NCI-H748 (cell line): Measurements from ENCODE around the gene DOCK2.

Experiments used
- DNase-seq: peaks from one replicate; lab custom pipeline; 2025; ENCODE audit not compliant: unreplicated experiment; lab: John Stamatoyannopoulos, UW

The DOCK2 gene

DNA sequence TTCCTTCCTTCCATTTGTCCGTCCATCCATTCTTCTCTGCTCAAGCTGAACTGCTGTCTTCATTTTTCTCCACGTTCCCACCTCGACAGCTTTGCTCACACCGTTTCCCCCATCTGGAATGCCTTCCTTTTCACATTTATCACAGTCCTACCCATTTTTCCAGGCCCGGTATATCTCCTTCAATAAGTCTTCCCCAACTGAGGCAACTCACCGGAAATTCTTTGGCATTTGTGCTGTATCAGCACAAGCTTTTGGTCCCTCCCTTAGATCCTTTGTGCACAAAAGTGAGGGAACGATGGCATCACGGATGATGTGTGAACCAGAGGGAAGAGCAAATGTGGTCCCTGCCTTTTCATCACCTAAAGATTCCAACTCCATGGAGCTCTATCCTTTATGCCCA lies 388.8 kb downstream of the DOCK2 start:
- DNase-seq: no peak

DNA sequence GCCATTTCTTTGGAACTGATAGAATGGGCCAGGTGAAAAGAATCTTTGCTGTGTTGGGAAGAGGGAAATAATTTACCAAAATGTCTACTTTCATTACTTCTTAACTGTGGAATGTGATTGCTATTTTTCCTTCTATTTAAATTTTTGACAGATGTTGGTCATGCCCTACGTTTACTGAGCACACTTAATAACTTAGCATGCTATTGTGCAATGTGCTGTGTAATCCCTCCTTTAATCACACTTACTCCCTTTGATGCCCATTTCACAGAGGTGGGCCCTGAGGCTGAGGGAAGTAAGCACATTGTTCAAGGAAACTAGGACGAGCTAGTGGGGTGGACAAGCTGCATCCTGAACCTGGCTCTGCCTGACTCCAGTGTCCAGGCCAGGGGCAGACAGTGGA lies 391.0 kb downstream of the DOCK2 start:
- DNase-seq: no peak

DNA sequence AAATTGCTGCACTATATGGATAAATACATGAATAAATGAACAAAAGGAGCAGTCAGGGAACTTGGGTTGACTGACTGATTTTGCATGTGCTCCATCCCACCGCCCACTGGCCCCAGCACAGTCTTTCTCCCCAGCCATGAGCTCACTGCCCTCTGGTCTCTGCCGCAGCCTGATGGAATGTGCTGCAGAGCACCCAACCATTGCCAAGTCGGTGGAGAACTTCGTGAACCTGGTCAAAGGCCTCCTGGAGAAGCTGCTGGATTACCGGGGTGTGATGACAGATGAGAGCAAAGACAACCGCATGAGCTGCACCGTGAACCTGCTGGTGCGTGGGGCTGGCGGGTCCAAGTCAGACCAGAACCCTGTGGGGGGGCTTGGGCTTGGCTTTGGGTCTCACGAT lies 397.2 kb downstream of the DOCK2 start:
- no peak for DNase-seq

DNA sequence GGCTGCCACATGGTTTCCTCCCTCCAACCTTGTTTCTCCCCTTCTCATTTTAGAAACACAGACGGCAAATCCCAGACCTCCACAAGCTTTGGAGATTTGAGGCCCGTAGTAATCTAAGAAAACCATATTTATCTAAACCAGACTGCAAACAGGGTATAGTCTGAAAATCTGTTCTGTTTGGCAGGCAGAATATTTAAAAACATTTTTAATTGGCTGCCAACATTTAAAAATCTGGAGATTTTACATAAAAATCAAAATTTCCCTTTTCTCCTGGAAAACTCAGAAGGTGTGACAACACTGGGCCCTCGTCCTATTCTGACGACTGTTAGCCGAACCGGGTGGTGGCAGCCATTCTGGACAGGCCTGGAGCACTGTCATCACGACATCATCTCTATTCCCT lies 401.2 kb downstream of the DOCK2 start:
- no peak for DNase-seq

DNA sequence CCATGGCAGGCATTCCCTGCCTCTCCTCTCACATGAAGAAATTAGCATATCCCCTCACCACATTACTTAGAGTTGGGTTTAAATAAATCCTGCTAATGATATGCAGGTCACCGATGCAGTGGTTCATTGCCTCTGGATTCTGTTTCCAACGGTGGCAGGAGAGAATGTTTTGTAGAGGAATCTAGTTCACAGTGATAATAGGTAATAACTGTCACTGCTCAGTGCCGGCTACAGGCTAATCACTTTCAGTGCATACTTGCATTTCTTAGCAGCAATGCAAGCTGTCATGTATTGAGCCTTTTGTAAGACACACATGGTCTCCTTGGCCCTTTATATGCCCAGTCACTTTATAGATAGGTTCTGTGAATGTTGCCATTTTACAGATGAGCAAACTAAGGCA lies 402.8 kb downstream of the DOCK2 start:
- DNase-seq: no peak

DNA sequence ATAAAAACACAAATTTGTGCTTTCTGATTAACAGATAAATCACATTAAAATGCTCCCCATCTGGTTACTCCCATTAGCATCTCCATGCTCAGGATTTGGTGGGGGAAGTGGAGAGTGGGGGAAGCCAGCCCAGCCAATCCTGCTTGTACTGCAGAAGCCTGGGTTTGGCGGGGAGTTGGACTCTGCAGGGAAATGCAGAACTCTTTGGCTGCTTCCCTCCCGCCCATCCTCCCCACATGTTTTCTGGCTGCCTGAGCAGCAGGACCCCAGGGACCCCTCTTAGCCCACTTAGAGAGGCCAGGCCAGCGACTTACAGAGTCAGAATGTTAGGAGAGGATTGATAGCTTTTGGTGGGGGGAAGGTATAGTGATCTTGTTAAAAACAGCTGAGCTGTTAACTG lies 409.2 kb downstream of the DOCK2 start:
- DNase-seq: no peak

DNA sequence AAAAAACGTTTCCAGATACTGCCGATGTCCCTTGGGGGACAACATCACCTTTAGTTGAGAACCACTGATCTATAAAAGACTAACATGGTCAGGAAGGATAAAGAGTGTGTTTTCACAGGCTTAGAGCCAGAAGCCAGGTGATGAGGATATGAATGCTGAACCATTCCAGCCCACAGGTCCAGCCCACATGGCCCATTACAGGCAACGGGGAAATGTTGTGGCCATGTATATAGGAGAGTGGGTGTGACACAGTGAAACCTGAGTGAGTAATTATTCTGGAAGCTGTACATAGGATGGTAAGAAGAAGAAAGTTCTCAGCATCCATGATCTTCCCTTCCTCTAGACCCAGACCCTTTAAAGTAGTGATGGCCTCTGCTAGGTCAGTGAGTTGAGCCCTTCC lies 412.6 kb downstream of the DOCK2 start:
- DNase-seq: no peak

DNA sequence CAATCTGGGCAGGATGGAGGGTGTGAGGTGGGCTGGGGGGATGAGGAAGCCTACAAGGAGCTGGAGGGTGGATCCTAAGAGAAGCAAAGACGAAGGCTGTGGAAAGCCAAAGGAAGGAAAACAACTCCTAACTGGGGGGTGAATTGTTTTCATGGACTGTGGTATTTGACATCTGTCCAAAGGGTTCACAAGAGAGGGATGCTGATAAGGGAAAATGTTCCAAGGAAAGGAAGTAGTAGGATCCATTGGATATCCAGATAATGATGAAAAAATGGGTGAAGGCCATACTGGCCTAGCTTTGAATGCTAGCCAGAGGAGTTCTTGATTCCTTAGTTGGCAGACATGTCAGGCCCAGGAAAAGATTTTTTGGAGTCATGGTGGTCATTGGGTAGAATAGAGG lies 416.8 kb downstream of the DOCK2 start:
- no peak for DNase-seq

DNA sequence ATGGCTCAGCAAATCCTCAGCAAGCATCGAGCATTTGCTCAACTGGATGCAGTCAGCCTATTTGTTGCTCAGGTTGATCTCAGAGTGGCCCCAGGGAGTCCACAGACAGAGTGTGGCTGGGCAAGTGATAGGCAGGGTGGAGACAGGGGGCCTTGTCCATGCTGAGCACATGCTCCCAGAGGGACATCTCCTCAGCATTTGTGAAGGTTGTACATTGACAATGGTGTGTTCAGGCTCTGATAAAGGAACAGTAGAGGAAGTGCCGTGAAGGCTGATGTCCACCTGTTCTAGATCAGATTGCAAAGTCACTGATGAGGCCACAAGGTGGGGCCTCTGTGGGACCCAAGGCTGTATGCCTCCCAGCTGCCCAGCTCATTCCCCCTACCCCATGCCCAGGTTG lies 418.5 kb downstream of the DOCK2 start:
- no peak for DNase-seq

DNA sequence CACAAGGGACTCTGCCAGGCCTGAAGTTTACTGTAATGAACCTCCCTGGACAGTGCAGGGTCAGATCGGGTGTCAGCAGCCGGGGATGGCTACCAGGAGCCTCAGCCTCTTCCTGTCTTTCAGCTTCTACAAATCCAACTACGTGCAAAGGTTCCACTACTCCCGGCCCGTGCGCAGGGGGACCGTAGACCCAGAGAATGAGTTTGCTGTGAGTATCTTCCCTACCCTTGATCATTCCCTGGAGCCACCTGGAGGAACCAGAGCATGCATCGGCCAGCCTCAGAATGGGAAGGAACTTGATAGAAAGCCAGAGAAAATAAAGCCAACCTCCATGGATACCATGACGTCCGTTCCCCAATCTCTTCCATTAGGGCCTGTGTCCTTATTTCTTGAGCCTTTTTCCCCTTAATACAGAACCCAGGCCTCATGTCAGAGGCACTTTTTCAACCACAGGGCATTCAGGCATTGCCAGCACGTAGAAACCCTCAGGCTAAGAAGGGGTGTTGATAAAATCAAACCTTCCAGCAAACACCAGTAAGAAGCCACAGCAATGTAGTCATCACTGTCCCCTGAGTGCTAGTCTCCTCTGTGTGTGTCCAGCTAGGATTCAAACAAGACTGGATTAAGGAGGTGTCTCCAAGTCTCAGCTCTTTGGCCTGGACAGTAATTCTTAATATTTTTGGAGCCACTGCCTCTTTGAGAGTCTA lies 419.6 kb downstream of the DOCK2 start:
- DNase-seq: no peak

DNA sequence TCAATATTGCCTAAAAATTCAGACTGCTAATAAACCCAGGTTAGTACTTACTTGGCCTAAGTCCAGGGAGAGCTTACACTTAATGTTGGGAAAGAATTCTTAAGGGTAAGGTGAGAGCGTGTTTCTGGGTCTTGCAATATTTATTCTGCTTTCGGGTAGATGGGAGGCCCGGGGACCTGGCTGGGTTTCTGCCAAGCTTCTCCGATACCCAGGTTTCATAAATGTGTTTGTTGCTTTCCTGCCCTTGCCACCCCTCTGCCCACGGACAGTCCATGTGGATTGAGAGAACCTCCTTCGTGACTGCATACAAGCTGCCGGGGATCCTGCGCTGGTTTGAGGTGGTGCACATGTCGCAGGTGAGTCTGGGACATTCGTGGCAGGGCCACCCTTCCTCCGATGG lies 420.2 kb downstream of the DOCK2 start:
- no peak for DNase-seq

DNA sequence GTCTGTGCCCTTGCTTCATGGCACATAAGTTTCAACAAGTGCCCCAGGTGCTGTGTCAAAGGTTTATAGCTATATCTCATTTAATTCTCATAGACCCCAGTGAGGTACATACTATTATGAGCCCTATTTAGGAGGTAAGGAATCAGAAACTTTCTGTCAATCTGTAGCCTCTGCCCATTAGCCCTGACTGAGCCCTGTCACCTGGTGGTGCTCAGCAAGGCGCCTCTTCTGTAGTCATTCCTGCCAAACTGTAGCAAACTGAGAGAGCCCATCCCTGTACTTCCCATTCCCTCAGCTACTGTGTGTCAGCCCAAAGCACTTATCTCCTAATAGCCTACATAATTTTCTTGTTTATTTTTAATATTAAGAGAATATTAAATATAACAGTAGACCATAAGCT lies 422.1 kb downstream of the DOCK2 start:
- DNase-seq: no peak

DNA sequence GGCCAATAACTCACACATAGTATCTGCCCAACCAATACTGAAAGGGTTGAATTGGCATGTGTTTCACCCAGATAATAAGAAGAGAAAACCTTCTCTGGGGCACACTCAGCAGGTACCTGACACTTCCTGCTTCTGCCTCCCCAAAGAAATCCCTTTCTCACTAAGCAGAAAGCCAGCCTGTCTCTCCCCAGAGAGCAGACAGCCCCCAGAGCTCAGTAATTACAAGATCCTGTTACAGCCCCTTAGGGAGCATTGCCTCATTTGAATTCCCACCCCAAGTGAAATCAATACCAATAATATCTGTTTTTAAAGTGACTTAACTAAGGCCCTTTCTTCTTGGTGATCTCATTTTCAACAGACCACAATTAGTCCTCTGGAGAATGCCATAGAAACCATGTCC lies 430.1 kb downstream of the DOCK2 start:
- peak; percentile 25 for DNase-seq

DNA sequence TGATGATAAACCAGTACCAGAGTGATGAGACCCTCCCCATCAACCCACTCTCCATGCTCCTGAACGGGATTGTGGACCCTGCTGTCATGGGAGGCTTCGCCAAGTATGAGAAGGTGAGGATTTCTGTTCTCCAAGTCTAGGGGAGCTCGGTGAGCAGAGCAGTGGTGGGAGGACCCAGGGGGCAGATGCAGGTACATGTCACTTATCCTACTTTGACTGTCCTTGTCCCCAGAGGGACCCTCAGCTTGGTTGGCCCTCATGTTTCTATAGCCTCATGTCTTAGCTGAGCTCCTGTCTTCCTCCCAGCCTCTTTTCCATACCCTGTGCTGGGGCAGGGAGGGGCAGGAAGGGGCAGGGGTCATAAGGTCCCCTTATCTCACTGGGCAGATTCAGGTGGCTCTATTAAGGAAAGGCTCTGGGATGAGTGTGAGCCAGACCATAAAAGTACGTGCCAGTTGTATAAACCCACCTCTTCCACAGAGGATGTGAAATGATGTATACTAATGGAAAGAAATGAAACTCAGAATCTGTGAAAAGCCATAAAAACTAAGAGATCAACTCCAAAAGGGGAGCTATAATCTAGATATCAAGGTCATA lies 430.6 kb downstream of the DOCK2 start:
- no peak for DNase-seq

DNA sequence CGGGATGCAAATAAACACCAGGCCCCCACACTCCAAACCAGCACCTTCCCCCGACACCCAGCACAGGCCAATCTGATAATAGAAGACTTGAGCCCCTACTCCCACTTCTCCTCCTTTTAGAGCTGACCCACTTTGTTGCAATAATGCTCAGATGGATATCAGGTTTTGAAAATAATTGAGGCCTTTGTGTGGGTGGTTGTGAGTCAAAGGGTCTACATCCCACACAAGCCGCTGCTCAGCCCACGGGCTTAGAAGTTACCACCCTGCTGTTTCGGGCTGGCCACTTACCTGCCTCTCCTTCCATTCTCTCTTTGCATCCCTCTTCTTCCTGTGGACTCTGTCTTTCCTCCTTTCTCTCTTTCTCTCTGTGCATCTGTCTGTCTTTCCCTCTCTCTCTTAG lies 432.4 kb downstream of the DOCK2 start:
- DNase-seq: no peak

DNA sequence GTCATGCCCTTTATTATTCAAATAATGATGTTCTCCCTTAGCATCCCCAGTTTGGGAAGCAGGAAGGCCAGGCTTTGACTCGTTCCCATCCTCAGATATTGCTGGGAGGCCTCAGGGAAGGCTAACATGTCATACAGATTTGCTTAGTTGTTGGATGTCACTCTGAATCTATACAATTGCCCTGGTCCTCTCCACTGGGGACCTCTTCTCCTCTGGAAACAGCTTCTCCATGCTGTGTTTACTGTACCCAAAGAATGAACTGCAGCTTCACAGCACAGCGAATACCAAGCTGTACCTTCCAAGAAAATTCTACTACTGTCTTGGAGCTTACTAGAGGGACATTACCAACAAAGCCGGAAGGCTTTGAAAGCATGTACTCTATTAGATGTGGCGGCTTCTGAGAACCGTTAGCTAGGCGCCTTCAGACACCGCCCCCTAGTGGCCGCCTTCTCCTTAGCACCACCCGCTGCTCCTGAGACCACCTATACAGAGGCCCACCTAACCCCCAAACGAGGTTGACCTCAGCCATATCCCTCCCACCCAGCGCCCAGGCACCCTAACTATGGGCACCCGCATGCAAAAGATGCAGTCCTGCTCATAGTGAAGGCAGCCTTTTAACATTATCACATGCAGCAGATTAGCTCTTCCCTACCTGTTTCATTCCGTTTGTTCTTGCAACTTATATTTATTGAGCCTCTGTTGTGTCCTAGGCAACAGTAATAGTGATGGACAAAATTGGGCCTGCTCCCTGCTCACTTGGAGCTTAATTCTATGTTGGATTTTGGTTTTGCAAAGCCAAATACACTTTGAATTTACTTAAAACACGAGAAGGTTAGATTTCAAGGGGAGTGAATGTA lies 433.7 kb downstream of the DOCK2 start:
- DNase-seq: no peak

DNA sequence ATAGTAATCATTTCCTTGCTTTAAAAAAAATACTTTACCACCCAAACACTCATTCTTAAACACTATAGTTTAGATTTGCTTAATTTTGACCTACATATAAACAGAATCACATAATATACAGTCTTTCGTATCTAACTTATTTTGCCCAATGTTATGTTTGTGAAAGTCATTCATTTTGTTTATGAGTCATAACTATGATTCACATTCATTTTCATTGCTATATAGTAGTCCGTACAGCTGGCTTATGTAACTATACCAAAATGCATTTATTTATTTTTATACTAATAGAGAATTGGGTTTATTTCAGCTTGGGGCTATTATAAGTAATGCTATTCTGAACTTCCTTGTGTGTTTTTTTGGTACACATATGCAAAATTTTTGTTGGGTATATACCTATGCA lies 434.7 kb downstream of the DOCK2 start:
- DNase-seq: no peak

DNA sequence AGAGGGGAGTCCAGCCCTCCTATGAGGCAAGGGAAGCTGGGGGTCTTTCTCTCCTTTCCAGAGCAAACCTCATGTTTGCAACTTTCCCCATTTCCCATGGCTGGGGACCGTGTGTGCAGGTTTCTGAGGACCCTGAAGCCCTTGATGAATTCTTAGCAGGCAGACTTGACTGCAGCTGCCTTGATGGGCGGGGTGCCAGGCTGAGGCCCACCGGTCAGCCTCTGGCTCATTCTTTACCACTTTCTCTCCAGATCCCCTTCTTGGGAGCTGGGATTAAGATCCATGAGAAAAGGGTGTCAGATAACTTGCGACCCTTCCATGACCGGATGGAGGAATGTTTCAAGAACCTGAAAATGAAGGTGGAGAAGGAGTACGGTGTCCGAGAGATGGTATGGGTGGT lies 438.6 kb downstream of the DOCK2 start:
- DNase-seq: no peak

DNA sequence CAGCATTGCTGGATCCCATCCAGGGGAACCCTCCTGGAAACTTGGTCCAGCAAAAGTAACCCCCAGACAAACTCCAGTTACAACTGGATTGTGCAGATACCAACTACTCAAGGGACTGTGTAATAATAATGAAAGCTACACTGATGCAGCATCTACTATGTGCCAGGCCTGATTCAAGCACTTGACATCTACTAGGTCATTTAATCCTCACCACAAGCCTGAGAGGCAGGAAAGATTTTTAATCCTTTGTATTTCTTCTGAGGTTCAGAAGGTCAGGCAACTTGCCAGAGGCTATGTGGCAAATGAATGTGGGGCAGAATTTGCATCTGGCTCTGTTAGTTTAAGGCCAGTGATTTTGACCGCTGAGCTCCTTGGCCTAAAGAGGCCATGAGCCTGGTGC lies 439.1 kb downstream of the DOCK2 start:
- no peak for DNase-seq

DNA sequence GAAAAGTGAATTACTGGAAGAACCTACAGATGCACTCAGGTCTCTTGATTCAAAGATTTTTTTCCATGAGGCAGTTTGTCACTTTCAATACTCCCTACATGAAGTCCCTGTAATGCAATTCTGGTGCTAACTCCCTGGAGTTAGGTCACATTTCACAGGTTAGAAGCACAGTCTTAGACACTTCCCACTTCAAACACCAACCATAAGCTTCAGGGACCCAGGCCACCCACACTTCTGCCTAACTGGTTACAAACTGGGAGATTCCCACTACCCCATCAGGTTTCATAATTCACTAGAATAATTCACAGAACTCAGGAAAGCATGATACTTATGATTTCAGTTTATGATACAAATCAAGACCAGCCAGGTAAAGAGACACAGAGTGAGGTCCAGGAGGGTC lies 439.7 kb downstream of the DOCK2 start:
- DNase-seq: no peak

DNA sequence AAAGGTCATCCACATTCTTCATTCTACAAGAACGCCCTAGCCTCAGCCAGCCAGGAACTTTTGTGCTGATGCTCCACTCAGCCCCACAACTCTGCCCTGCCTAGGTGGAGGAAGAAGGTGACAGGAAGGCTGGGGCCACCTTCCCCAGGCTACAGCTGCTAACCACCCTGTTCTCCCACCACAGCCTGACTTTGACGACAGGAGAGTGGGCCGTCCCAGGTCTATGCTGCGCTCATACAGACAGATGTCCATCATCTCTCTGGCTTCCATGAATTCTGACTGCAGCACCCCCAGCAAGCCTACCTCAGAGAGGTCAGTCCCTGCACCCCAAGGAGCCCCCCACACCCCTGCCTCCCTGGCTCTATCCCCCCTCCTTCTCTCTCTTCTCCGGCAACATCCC lies 440.5 kb downstream of the DOCK2 start:
- no peak for DNase-seq

DNA sequence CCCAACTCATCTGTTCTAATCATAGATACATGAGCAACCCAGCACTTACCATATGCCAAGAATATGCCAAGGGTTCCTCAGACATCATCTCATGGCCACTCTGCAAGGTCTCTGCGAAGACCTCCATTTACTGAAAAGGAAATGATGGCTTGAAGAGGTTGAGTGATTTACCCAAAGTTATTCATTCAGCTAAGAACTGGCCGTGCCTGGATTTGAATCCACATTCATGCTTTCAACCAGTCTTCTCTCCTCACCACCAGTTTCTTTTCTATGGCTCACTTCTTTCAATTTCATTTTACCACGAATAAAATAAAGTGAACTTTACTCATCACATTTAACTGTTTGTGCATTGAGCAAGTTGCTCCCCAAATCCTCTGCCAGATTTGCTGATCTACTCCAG lies 441.4 kb downstream of the DOCK2 start:
- no peak for DNase-seq
